Activated CD4-positive, alpha-beta memory T cell treated with anti-CD3 and anti-CD28 coated beads for 36 hours (primary cell): ENCODE results near the gene HOXD12. TPM values are rescaled to one million over a fixed set of nuclear protein-coding genes. Genes with fewer than 3 reads are reported as not detected.
A peak's percentile ranks its signal among the peaks of the same experiment; 100 is the strongest.

Source experiments
- CTCF ChIA-PET: fragments of 350-600 bp; sonication (Branson Sonifier 250); formaldehyde crosslinking; loops from one replicate; lab custom pipeline; 2021; ENCODE audit warnings: antibody characterized with exemption, inconsistent platforms; lab: Charles Lee
- POLR2A ChIA-PET: fragments of 350-600 bp; sonication (Branson Sonifier 250); formaldehyde crosslinking; loops from one replicate; lab custom pipeline; 2021; ENCODE audit warnings: antibody characterized with exemption; lab: Charles Lee
- DNase-seq: peaks from one replicate; pipeline ENCODE4 v3.0.0-alpha.2; 2020
- H3K27ac Mint-ChIP-seq: one replicate; pipeline ENCODE4 v1.8.0; 2021; ENCODE audit warnings: mixed read lengths
- H3K27me3 Mint-ChIP-seq: one replicate; pipeline ENCODE4 v1.8.0; 2021; ENCODE audit warnings: mixed read lengths
- H3K36me3 Mint-ChIP-seq: one replicate; pipeline ENCODE4 v1.8.0; 2021; ENCODE audit warnings: mixed read lengths
- H3K4me1 Mint-ChIP-seq: one replicate; pipeline ENCODE4 v1.8.0; 2021; ENCODE audit warnings: low read depth, mixed read lengths
- H3K4me3 Mint-ChIP-seq: one replicate; pipeline ENCODE4 v1.8.0; 2021; ENCODE audit warnings: mild to moderate bottlenecking, mixed read lengths
- H3K9me3 Mint-ChIP-seq: one replicate; pipeline ENCODE4 v1.8.0; 2021; ENCODE audit warnings: mixed read lengths
- intact Hi-C: fragments of 100-400 bp; cut with micrococcal nuclease; formaldehyde crosslinking; loops from one replicate; pipeline ENCODE4 v1.15.1; 2023
- total RNA-seq, 2 experiments: library from RNA; stranded (reverse); gene quantifications; one replicate each; pipeline ENCODE4 v1.2.3, GENCODE V29; 2021

HOXD12 gene
- total RNA-seq, 2 experiments from 2014 or later, result not detected

GRCh38 chr2:176121190-176122051 lies 21.8 kb downstream of the HOXD12 start:
- peaks cover 8% of the 10 kb centered on the region for H3K36me3 Mint-ChIP-seq
- CTCF ChIA-PET, result interaction anchor here (1.1 to 2.2 kb wide), 3 partner anchors 11 to 333 kb away, joined by 7 to 9 read pairs (median 8); no protein-coding TSS in a partner anchor
- peaks cover 83% of the 10 kb centered on the region for H3K27me3 Mint-ChIP-seq
- DNase-seq, result no peak
- intact Hi-C loops, result no loop called here
- POLR2A ChIA-PET, result no interaction called here
- H3K4me1 Mint-ChIP-seq, result peaks cover 10% of the 10 kb centered on the region
- H3K9me3 Mint-ChIP-seq, result no peaks in the 10 kb centered on the region
- no peak overlapping the region for H3K27ac Mint-ChIP-seq
- no peak overlapping the region for H3K4me3 Mint-ChIP-seq

GRCh38 chr2:176122052-176122682 lies 22.6 kb downstream of the HOXD12 start:
- peaks cover 10% of the 10 kb centered on the region for H3K4me1 Mint-ChIP-seq
- H3K27me3 Mint-ChIP-seq, result peaks cover 82% of the 10 kb centered on the region
- H3K36me3 Mint-ChIP-seq, result peaks cover 4% of the 10 kb centered on the region
- no peak overlapping the region for H3K27ac Mint-ChIP-seq
- H3K4me3 Mint-ChIP-seq, result no peak overlapping the region
- no peak for DNase-seq
- POLR2A ChIA-PET, result no interaction called here
- no peaks in the 10 kb centered on the region for H3K9me3 Mint-ChIP-seq
- intact Hi-C loops, result no loop called here
- CTCF ChIA-PET, result interaction anchor here (1.3 to 2.2 kb wide), 2 partner anchors 333 to 516 kb away, joined by 4 to 9 read pairs; no protein-coding TSS in a partner anchor

GRCh38 chr2:176122683-176123410 lies 23.3 kb downstream of the HOXD12 start, which contains the start of gene HOXD9:
TSS of gene HOXD9 (plus strand) at chr2:176122719. CDS start at chr2:176122769, 50 bp downstream.
- Mint-ChIP-seq H3K4me1 (peaks cover 10% of the 10 kb centered on the region), H3K9me3 (no peaks in the 10 kb centered on the region), H3K4me3 (no peak within 1 kb of the TSS), H3K27me3 (peaks cover 82% of the 10 kb centered on the region), H3K27ac (no peak within 1 kb of the TSS), H3K36me3 (peaks cover 4% of the 10 kb centered on the region)
- POLR2A ChIA-PET, result no interaction called here
- no peak for DNase-seq
- intact Hi-C loops, result no loop called here
- CTCF ChIA-PET, result interaction anchor here (1.3 kb wide), 1 partner anchor 515 kb away, joined by 4 read pairs; no protein-coding TSS in a partner anchor

GRCh38 chr2:176123411-176124109 lies 24.0 kb downstream of the HOXD12 start:
- Mint-ChIP-seq H3K27me3 (peaks cover 82% of the 10 kb centered on the region), H3K27ac (no peak overlapping the region), H3K4me3 (no peak overlapping the region), H3K9me3 (no peaks in the 10 kb centered on the region), H3K36me3 (peaks cover 3% of the 10 kb centered on the region), H3K4me1 (peaks cover 17% of the 10 kb centered on the region)
- CTCF ChIA-PET, result interaction anchor here (1.3 kb wide), 1 partner anchor 515 kb away, joined by 4 read pairs; no protein-coding TSS in a partner anchor
- intact Hi-C loops, result no loop called here
- POLR2A ChIA-PET, result no interaction called here
- DNase-seq, result no peak

GRCh38 chr2:176124110-176124946 lies 24.7 kb downstream of the HOXD12 start:
- POLR2A ChIA-PET, result no interaction called here
- Mint-ChIP-seq H3K4me1 (peaks cover 18% of the 10 kb centered on the region), H3K4me3 (no peak overlapping the region), H3K9me3 (no peaks in the 10 kb centered on the region), H3K27me3 (peaks cover 84% of the 10 kb centered on the region), H3K36me3 (peaks cover 1% of the 10 kb centered on the region), H3K27ac (no peak overlapping the region)
- CTCF ChIA-PET, result interaction anchor here (4.0 kb wide), 1 partner anchor 527 kb away, joined by 62 read pairs; no protein-coding TSS in a partner anchor
- no peak for DNase-seq
- intact Hi-C loops, result no loop called here

- no peak for DNase-seq
- H3K9me3 Mint-ChIP-seq, result no peaks in the 10 kb centered on the region
- intact Hi-C loops, result loop anchor here (5.0 kb wide), 1 partner anchor 47 kb away; no protein-coding TSS in a partner anchor
- H3K27me3 Mint-ChIP-seq, result peaks cover 77% of the 10 kb centered on the region
- H3K27ac Mint-ChIP-seq, result no peak overlapping the region
- H3K4me3 Mint-ChIP-seq, result no peak overlapping the region
- H3K36me3 Mint-ChIP-seq, result peaks cover 1% of the 10 kb centered on the region
- POLR2A ChIA-PET, result no interaction called here
- peaks cover 18% of the 10 kb centered on the region for H3K4me1 Mint-ChIP-seq
- CTCF ChIA-PET, result interaction anchor here (2.0 to 4.9 kb wide), 6 partner anchors 28 to 1036 kb away, joined by 9 to 149 read pairs (median 34); no protein-coding TSS in a partner anchor
These were observed 25.6 kb downstream of the HOXD12 start for GRCh38 chr2:176124947-176125771.

- ChIA-PET POLR2A (no interaction called here), CTCF (interaction anchor here (2.0 to 4.9 kb wide), 6 partner anchors 29 to 1036 kb away, joined by 9 to 149 read pairs (median 34); no protein-coding TSS in a partner anchor)
- no peak overlapping the region for H3K27ac Mint-ChIP-seq
- peaks cover 20% of the 10 kb centered on the region for H3K4me1 Mint-ChIP-seq
- H3K27me3 Mint-ChIP-seq, result peaks cover 74% of the 10 kb centered on the region
- DNase-seq, result no peak
- no peak overlapping the region for H3K4me3 Mint-ChIP-seq
- no peaks in the 10 kb centered on the region for H3K9me3 Mint-ChIP-seq
- peaks cover 1% of the 10 kb centered on the region for H3K36me3 Mint-ChIP-seq
- intact Hi-C loops, result loop anchor here (2.0 to 5.0 kb wide), 4 partner anchors 47 to 689 kb away; no protein-coding TSS in a partner anchor
These were observed 26.1 kb downstream of the HOXD12 start for GRCh38 chr2:176125772-176126054.

GRCh38 chr2:176126929-176127773 lies 27.6 kb downstream of the HOXD12 start:
- intact Hi-C loops, result loop anchor here (1.0 to 5.0 kb wide), 7 partner anchors 45 to 1020 kb away; no protein-coding TSS in a partner anchor
- H3K9me3 Mint-ChIP-seq, result no peaks in the 10 kb centered on the region
- ChIA-PET CTCF (interaction anchor here (0.6 to 4.9 kb wide), 46 partner anchors 10 to 1635 kb away, joined by 3 to 149 read pairs (median 4); no protein-coding TSS in a partner anchor), POLR2A (no interaction called here)
- DNase-seq, result peak; percentile 67
- peaks cover 74% of the 10 kb centered on the region for H3K27me3 Mint-ChIP-seq
- peaks cover 3% of the 10 kb centered on the region for H3K36me3 Mint-ChIP-seq
- no peak overlapping the region for H3K4me3 Mint-ChIP-seq
- H3K27ac Mint-ChIP-seq, result no peak overlapping the region
- H3K4me1 Mint-ChIP-seq, result peaks cover 28% of the 10 kb centered on the region

GRCh38 chr2:176127774-176128072 lies 28.1 kb downstream of the HOXD12 start:
- H3K9me3 Mint-ChIP-seq, result no peaks in the 10 kb centered on the region
- POLR2A ChIA-PET, result no interaction called here
- intact Hi-C loops, result loop anchor here (1.0 to 5.0 kb wide), 7 partner anchors 45 to 1020 kb away; no protein-coding TSS in a partner anchor
- no peak overlapping the region for H3K4me3 Mint-ChIP-seq
- CTCF ChIA-PET, result interaction anchor here (0.6 to 4.9 kb wide), 27 partner anchors 9 to 1528 kb away, joined by 3 to 149 read pairs (median 6); no protein-coding TSS in a partner anchor
- H3K36me3 Mint-ChIP-seq, result peaks cover 3% of the 10 kb centered on the region
- no peak overlapping the region for H3K27ac Mint-ChIP-seq
- DNase-seq, result no peak
- peaks cover 76% of the 10 kb centered on the region for H3K27me3 Mint-ChIP-seq
- peaks cover 30% of the 10 kb centered on the region for H3K4me1 Mint-ChIP-seq
